B cell (primary cell): ENCODE measurements around the gene FKBP10.

Source experiments
- EZH2 ChIP-seq: IDR thresholded peaks from 2 replicates; pipeline ENCODE4 v1.6.1; 2012; ENCODE audit warnings: borderline replicate concordance, low read depth, mild to moderate bottlenecking, moderate library complexity, low read length; ENCODE audit not compliant: insufficient read depth, poor library complexity, severe bottlenecking
- TF ChIP-seq, protein P1 (sequence below): fragments of 200-600 bp; IDR thresholded peaks from one replicate; pipeline ENCODE4 v1.8.0; 2022; ENCODE audit warnings: antibody characterized with exemption, mild to moderate bottlenecking

DNA sequence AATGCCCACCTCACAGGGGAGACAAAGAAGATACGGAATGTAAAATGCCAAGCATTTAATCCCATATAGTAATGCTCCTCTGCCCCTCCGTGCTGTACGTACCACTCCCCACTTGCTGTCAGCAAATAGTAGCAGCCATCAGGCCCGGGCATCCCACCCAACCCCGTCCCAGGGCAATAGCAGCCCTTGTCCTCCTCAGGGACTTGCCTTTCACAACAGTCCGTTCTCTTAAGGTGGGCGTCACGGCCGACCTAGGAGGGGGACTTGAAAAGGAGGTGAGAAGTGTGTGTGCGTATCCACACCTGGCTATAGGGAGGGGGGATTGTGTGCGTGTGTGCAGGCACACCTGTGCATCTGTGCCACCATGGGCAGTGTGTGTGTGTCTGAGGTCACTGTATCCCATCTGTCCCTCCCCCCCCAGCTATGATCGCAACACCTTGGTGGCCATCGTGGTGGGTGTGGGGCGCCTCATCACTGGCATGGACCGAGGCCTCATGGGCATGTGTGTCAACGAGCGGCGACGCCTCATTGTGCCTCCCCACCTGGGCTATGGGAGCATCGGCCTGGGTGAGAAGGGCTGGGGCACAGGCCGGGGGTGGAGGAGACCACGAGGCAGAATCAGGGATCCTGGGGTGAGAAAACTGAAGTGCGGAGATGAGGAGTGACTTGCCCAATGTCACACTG is 4.0 kb downstream of the FKBP10 start:
- TF ChIP-seq, protein P1, sequence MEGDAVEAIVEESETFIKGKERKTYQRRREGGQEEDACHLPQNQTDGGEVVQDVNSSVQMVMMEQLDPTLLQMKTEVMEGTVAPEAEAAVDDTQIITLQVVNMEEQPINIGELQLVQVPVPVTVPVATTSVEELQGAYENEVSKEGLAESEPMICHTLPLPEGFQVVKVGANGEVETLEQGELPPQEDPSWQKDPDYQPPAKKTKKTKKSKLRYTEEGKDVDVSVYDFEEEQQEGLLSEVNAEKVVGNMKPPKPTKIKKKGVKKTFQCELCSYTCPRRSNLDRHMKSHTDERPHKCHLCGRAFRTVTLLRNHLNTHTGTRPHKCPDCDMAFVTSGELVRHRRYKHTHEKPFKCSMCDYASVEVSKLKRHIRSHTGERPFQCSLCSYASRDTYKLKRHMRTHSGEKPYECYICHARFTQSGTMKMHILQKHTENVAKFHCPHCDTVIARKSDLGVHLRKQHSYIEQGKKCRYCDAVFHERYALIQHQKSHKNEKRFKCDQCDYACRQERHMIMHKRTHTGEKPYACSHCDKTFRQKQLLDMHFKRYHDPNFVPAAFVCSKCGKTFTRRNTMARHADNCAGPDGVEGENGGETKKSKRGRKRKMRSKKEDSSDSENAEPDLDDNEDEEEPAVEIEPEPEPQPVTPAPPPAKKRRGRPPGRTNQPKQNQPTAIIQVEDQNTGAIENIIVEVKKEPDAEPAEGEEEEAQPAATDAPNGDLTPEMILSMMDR = no peak
- no peak for TF ChIP-seq EZH2
